SK-N-SH (cell line): ENCODE data around the gene STRBP. TPM values are rescaled to one million over a fixed set of nuclear protein-coding genes. Genes with fewer than 3 reads are reported as not detected.

ENCODE experiments used
- CTCF ChIA-PET: fragments of 300-600, 350-600 bp; formaldehyde crosslinking; extraction: SDS; loops from one replicate; lab custom pipeline; 2021; lab: Yijun Ruan, JAX
- POLR2A ChIA-PET: fragments of 350-600 bp; sonication (Branson Sonifier 250); formaldehyde crosslinking; extraction: SDS; loops from one replicate; lab custom pipeline; 2020; ENCODE audit warnings: antibody characterized with exemption, inconsistent platforms; lab: Yijun Ruan, JAX
- DNase-seq: peaks from one replicate; pipeline ENCODE4 v3.0.0; 2012
- H2AFZ ChIP-seq: fragments of 200-600 bp; sonication (generic); 2 replicates; pipeline ENCODE4 v1.8.1; 2016; ENCODE audit warnings: antibody characterized with exemption, mild to moderate bottlenecking, low read depth
- H3F3A ChIP-seq: fragments of 200-600 bp; sonication (generic); replicated peaks from 2 replicates; pipeline ENCODE3; 2016; ENCODE audit warnings: antibody characterized with exemption, mild to moderate bottlenecking; ENCODE audit not compliant: insufficient read depth
- H3K27ac ChIP-seq, 2 experiments: fragments of 200-500 bp in 1 of 2; fragments of 200-600 bp in 1 of 2; sonication (Bioruptor generic) in 1 of 2; sonication (generic), shearing (Covaris generic) in 1 of 2; 2 replicates each; pipeline versions ENCODE4 v1.5.1 to v1.6.1; 2014 to 2016; ENCODE audit warnings: low read depth in 2 of 2, inconsistent platforms in 1 of 2, low read length in 1 of 2, mild to moderate bottlenecking in 1 of 2, mixed read lengths in 1 of 2
- H3K27me3 ChIP-seq: fragments of 200-600 bp; sonication (generic), shearing (Covaris generic); 2 replicates; pipeline ENCODE4 v1.6.1; 2016; ENCODE audit warnings: mixed run types; ENCODE audit not compliant: insufficient read depth
- H3K36me3 ChIP-seq, 2 experiments: fragments of 200-500 bp in 1 of 2; fragments of 200-600 bp in 1 of 2; sonication (Bioruptor generic) in 1 of 2; sonication (generic) in 1 of 2; replicated peaks in 1 of 2; 2 replicates each; pipeline versions ENCODE3 to v1.5.1; 2014 to 2016; ENCODE audit warnings: low read length in 1 of 2, mild to moderate bottlenecking in 1 of 2; ENCODE audit not compliant: insufficient read depth in 2 of 2, control insufficient read depth in 1 of 2
- H3K4me1 ChIP-seq, 2 experiments: fragments of 200-500 bp in 1 of 2; fragments of 200-600 bp in 1 of 2; sonication (Bioruptor generic) in 1 of 2; sonication (generic), shearing (Covaris generic) in 1 of 2; 2 replicates each; pipeline versions ENCODE4 v1.5.1 to v1.6.1; 2014 to 2016; ENCODE audit warnings: low read depth in 1 of 2, low read length in 1 of 2, mixed run types in 1 of 2; ENCODE audit not compliant: insufficient read depth in 2 of 2, control insufficient read depth in 1 of 2
- H3K4me2 ChIP-seq: fragments of 200-600 bp; sonication (generic), shearing (Covaris generic); 2 replicates; pipeline ENCODE4 v1.6.1; 2017; ENCODE audit warnings: mixed run types
- H3K4me3 ChIP-seq, 2 experiments: fragments of 200-500 bp in 1 of 2; fragments of 200-600 bp in 1 of 2; sonication (Bioruptor generic) in 1 of 2; sonication (generic), shearing (Covaris generic) in 1 of 2; 2 replicates each; pipeline versions ENCODE4 v1.5.1 to v1.8.1; 2014 to 2016; ENCODE audit warnings: low read depth in 2 of 2, inconsistent platforms in 1 of 2, low read length in 1 of 2, mild to moderate bottlenecking in 1 of 2, mixed read lengths in 1 of 2, moderate library complexity in 1 of 2
- H3K79me2 ChIP-seq: fragments of 200-600 bp; sonication (generic); 2 replicates; pipeline ENCODE4 v1.8.1; 2017; ENCODE audit warnings: mild to moderate bottlenecking; ENCODE audit not compliant: insufficient read depth
- H3K9ac ChIP-seq: fragments of 200-600 bp; sonication (generic); 2 replicates; pipeline ENCODE4 v1.6.1; 2017; ENCODE audit warnings: mixed run types
- H3K9me2 ChIP-seq: fragments of 200-600 bp; sonication (generic); 2 replicates; pipeline ENCODE4 v1.6.1; 2017; ENCODE audit warnings: mixed run types
- H3K9me3 ChIP-seq: fragments of 200-600 bp; sonication (generic); 2 replicates; pipeline ENCODE4 v1.6.1; 2017; ENCODE audit warnings: mixed run types, mild to moderate bottlenecking, moderate library complexity
- H4K20me1 ChIP-seq: fragments of 200-600 bp; sonication (generic); 2 replicates; pipeline ENCODE4 v1.6.1; 2017; ENCODE audit warnings: mild to moderate bottlenecking, mixed run types; ENCODE audit not compliant: insufficient read depth
- CHD2 ChIP-seq: fragments of 150-350 bp; IDR thresholded peaks from 2 replicates; pipeline ENCODE4 v1.6.1; 2018; ENCODE audit warnings: low read length; ENCODE audit not compliant: partially characterized antibody
- ELF1 ChIP-seq: IDR thresholded peaks from 2 replicates; pipeline ENCODE4 v1.4.0; 2012
- FOSL2 ChIP-seq: IDR thresholded peaks from 2 replicates; pipeline ENCODE4 v1.4.0; 2012; ENCODE audit warnings: low read depth, mild to moderate bottlenecking, moderate library complexity, borderline replicate concordance
- GATA2 ChIP-seq: sonication (generic); formaldehyde crosslinking; IDR thresholded peaks from 2 replicates; pipeline ENCODE4 v1.5.0; 2020; ENCODE audit warnings: mild to moderate bottlenecking, missing genetic modification reagents
- IRF3 ChIP-seq: fragments of 150-350 bp; IDR thresholded peaks from 2 replicates; pipeline ENCODE4 v1.6.1; 2016; ENCODE audit warnings: mild to moderate bottlenecking, low read depth, low read length
- MEF2A ChIP-seq: IDR thresholded peaks from 2 replicates; pipeline ENCODE4 v1.4.0; 2012; ENCODE audit warnings: low read depth, borderline replicate concordance
- NFIC ChIP-seq: IDR thresholded peaks from 2 replicates; pipeline ENCODE4 v1.4.0; 2012; ENCODE audit warnings: borderline replicate concordance
- NRF1 ChIP-seq: IDR thresholded peaks from 2 replicates; pipeline ENCODE4 v1.6.1; 2012; ENCODE audit warnings: low read depth, mild to moderate bottlenecking, low read length
- PBX3 ChIP-seq: IDR thresholded peaks from 2 replicates; pipeline ENCODE4; 2012
- RCOR1 ChIP-seq: fragments of 150-350 bp; IDR thresholded peaks from 2 replicates; pipeline ENCODE4 v1.6.1; 2017; ENCODE audit warnings: antibody characterized with exemption, low read length
- RXRA ChIP-seq: IDR thresholded peaks from 2 replicates; pipeline ENCODE4 v1.4.0; 2012; ENCODE audit warnings: low read depth, mild to moderate bottlenecking, borderline replicate concordance
- SIN3A ChIP-seq: IDR thresholded peaks from 2 replicates; pipeline ENCODE4 v1.6.1; 2012; ENCODE audit warnings: low read depth, mild to moderate bottlenecking, low read length, moderate library complexity, borderline replicate concordance
- SMC3 ChIP-seq: IDR thresholded peaks from 2 replicates; pipeline ENCODE4 v1.6.1; 2012; ENCODE audit warnings: low read depth, low read length, improper control_type of control experiment
- TCF12 ChIP-seq: IDR thresholded peaks from 2 replicates; pipeline ENCODE4 v1.4.0; 2012
- YY1 ChIP-seq: IDR thresholded peaks from 2 replicates; pipeline ENCODE4 v1.4.0; 2012; ENCODE audit warnings: low read depth, mild to moderate bottlenecking
- ZBTB33 ChIP-seq: IDR thresholded peaks from 2 replicates; pipeline ENCODE4 v1.4.0; 2012; ENCODE audit warnings: low read depth, borderline replicate concordance
- WGBS: methylation state at CpG from one replicate; pipeline ENCODE4 v1.1.6; 2017; ENCODE audit warnings: low lambda C conversion rate; 5-methylcytosine and 5-hydroxymethylcytosine counted together
- polyA plus RNA-seq, 3 experiments: library from polyadenylated mRNA; depleted of rRNA; stranded (reverse); fragments of >200 nt; gene quantifications; 2 replicates each; pipeline ENCODE4 v1.2.3, GENCODE V29; 2012
- TF ChIP-seq, protein P1 (sequence below): fragments of 200-600 bp; sonication (generic); IDR thresholded peaks from 2 replicates; pipeline ENCODE4 v1.6.1; 2017; ENCODE audit warnings: antibody characterized with exemption, mild to moderate bottlenecking, moderate library complexity

Gene STRBP
- polyA plus RNA-seq, 1 of the 3 experiments (the other 2 are of a cell fraction) = 5.9 TPM

DNA sequence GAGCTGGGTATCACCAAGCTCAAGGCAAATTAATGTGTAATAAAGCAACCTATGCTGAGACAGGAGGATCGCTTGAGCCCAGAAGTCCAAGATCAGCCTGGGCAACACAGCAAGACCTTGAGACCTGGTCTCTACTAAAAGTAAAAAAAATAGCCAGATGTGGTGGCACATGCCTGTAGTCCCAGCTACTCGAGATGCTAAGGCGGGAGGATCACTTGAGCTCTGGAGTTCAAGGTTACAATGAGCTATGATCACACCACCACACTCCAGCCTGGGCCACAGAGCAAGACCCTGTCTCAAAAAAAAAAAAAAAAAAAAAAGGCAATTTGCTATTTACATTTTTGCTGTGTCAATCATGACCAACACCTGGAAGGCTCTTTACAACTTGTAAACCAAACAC lies 5.2 kb downstream of the STRBP start:
- no peak overlapping the region for H3K4me3 ChIP-seq
- H3K9me2 ChIP-seq = no peaks in the 10 kb centered on the region
- no peaks in the 10 kb centered on the region; the same call in 1 of the 2 replicates for H3K79me2 ChIP-seq
- no peaks in the 10 kb centered on the region for H3K36me3 ChIP-seq
- H3K4me2 ChIP-seq = no peak overlapping the region
- no peak overlapping the region for H3K27ac ChIP-seq
- H4K20me1 ChIP-seq = no peaks in the 10 kb centered on the region
- H3K9me3 ChIP-seq = no peaks in the 10 kb centered on the region
- no peak for TF ChIP-seq NRF1
- no peak for TF ChIP-seq GATA2 (CRISPR knock-in tag)
- no peak for TF ChIP-seq IRF3
- no peak for TF ChIP-seq RCOR1
- no peak for TF ChIP-seq RXRA
- no peak for TF ChIP-seq MEF2A
- no peak for TF ChIP-seq TCF12
- TF ChIP-seq SIN3A = no peak
- TF ChIP-seq ZBTB33 = no peak
- no peak for TF ChIP-seq ELF1
- no peak for TF ChIP-seq FOSL2
- TF ChIP-seq, protein P1, sequence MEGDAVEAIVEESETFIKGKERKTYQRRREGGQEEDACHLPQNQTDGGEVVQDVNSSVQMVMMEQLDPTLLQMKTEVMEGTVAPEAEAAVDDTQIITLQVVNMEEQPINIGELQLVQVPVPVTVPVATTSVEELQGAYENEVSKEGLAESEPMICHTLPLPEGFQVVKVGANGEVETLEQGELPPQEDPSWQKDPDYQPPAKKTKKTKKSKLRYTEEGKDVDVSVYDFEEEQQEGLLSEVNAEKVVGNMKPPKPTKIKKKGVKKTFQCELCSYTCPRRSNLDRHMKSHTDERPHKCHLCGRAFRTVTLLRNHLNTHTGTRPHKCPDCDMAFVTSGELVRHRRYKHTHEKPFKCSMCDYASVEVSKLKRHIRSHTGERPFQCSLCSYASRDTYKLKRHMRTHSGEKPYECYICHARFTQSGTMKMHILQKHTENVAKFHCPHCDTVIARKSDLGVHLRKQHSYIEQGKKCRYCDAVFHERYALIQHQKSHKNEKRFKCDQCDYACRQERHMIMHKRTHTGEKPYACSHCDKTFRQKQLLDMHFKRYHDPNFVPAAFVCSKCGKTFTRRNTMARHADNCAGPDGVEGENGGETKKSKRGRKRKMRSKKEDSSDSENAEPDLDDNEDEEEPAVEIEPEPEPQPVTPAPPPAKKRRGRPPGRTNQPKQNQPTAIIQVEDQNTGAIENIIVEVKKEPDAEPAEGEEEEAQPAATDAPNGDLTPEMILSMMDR = no peak
- no peak for TF ChIP-seq PBX3
- TF ChIP-seq YY1 = no peak
- no peak for TF ChIP-seq SMC3
- no peak for TF ChIP-seq NFIC
- no peak for TF ChIP-seq CHD2
- no peaks in the 10 kb centered on the region for H3K27me3 ChIP-seq
- 97% methylated on average over 3 of the region's 3 CpGs for WGBS
- ChIA-PET POLR2A (no interaction called here), CTCF (interaction anchor here (1.3 kb wide), 1 partner anchor 87 kb away, joined by 3 read pairs; no protein-coding TSS in a partner anchor)
- no peak overlapping the region for H2AFZ ChIP-seq
- no peaks in the 10 kb centered on the region for H3F3A ChIP-seq
- H3K4me1 ChIP-seq = peaks cover 0 to 9% of the 10 kb centered on the region in 2 experiments; a peak in 2 of 4 replicates
- no peak overlapping the region for H3K9ac ChIP-seq
- DNase-seq = no peak
